IMR-90 (cell line): ENCODE results near the gene SRCAP. TPM values are rescaled to one million over a fixed set of nuclear protein-coding genes. Genes with fewer than 3 reads are reported as not detected.
A peak's percentile ranks its signal among the peaks of the same experiment; 100 is the strongest.

Experiments used
- ATAC-seq: fragments of 200-7000 bp; cut with Tn5 transposase; 2 replicates; pipeline ENCODE4 v1.9.1; 2020; ENCODE audit warnings: low read depth, mild to moderate bottlenecking, moderate library complexity
- BruUV-seq: library from RNA; stranded (reverse); fragments of 400-500 nt; replicated peaks from 2 replicates; lab custom pipeline; 2021; lab: Mats Ljungman, UMichigan
- CTCF ChIA-PET: fragments of 300-600 bp; formaldehyde crosslinking; extraction: SDS; loops from one replicate; lab custom pipeline; 2021; ENCODE audit warnings: antibody characterized with exemption; lab: Yijun Ruan, JAX
- POLR2A ChIA-PET: fragments of 300-600 bp; sonication (Branson Sonifier 250); formaldehyde crosslinking; loops from one replicate; lab custom pipeline; 2022; ENCODE audit warnings: antibody characterized with exemption; ENCODE audit not compliant: unreplicated experiment; lab: Charles Lee
- DNase-seq: peaks from one replicate; pipeline ENCODE4 v3.0.0; 2013
- H2AFZ ChIP-seq: replicated peaks from 2 replicates; pipeline ENCODE3; 2013; ENCODE audit warnings: low read length, mild to moderate bottlenecking; ENCODE audit not compliant: poor library complexity
- H2AK5ac ChIP-seq: 2 replicates; pipeline ENCODE4 v1.6.1; 2013; ENCODE audit warnings: low read depth, low read length, inconsistent platforms
- H2AK9ac ChIP-seq: replicated peaks from 2 replicates; pipeline ENCODE3; 2013; ENCODE audit warnings: mild to moderate bottlenecking, low read depth, low read length, moderate library complexity; ENCODE audit not compliant: poor library complexity
- H2BK120ac ChIP-seq: 2 replicates; pipeline ENCODE4 v1.6.1; 2013; ENCODE audit warnings: low read depth, low read length, inconsistent platforms
- H2BK15ac ChIP-seq: 3 replicates; pipeline ENCODE4 v1.6.1; 2013; ENCODE audit warnings: low read depth, low read length, inconsistent platforms
- H2BK20ac ChIP-seq: 2 replicates; pipeline ENCODE4 v1.6.1; 2013; ENCODE audit warnings: low read depth, mild to moderate bottlenecking, inconsistent platforms, low read length, moderate library complexity
- H2BK5ac ChIP-seq: 2 replicates; pipeline ENCODE4 v1.6.1; 2013; ENCODE audit warnings: mild to moderate bottlenecking, low read depth, low read length, inconsistent platforms; ENCODE audit not compliant: poor library complexity, severe bottlenecking
- H3K14ac ChIP-seq: replicated peaks from 2 replicates; pipeline ENCODE4 v1.6.1; 2013; ENCODE audit warnings: low read depth, low read length, inconsistent platforms
- H3K18ac ChIP-seq: 2 replicates; pipeline ENCODE4 v1.6.1; 2013; ENCODE audit warnings: low read depth, low read length, control low read depth
- H3K23ac ChIP-seq: 2 replicates; pipeline ENCODE4 v1.6.1; 2013; ENCODE audit warnings: low read depth, low read length, inconsistent platforms
- H3K27ac ChIP-seq: 2 replicates; pipeline ENCODE4 v1.5.1; 2013; ENCODE audit warnings: mild to moderate bottlenecking, control low read depth, low read length; ENCODE audit not compliant: insufficient read depth
- H3K27me3 ChIP-seq: 2 replicates; pipeline ENCODE4 v1.6.1; 2013; ENCODE audit warnings: low read length; ENCODE audit not compliant: control insufficient read depth, insufficient read depth
- H3K36me3 ChIP-seq: 2 replicates; pipeline ENCODE4 v1.6.1; 2013; ENCODE audit warnings: low read length, mixed read lengths; ENCODE audit not compliant: control insufficient read depth, insufficient read depth
- H3K4ac ChIP-seq: 2 replicates; pipeline ENCODE4 v1.6.1; 2013; ENCODE audit warnings: low read depth, low read length, inconsistent platforms
- H3K4me1 ChIP-seq: 2 replicates; pipeline ENCODE4 v1.6.1; 2013; ENCODE audit warnings: low read length, mixed read lengths; ENCODE audit not compliant: control insufficient read depth, insufficient read depth
- H3K4me2 ChIP-seq: 2 replicates; pipeline ENCODE4 v1.6.1; 2013; ENCODE audit warnings: low read depth, mild to moderate bottlenecking, control low read depth, low read length, moderate library complexity
- H3K4me3 ChIP-seq: 2 replicates; pipeline ENCODE4 v1.5.1; 2013; ENCODE audit warnings: low read depth, mild to moderate bottlenecking, control low read depth, low read length, moderate library complexity; ENCODE audit not compliant: insufficient read depth
- H3K56ac ChIP-seq: 2 replicates; pipeline ENCODE4 v1.6.1; 2013; ENCODE audit warnings: low read length, inconsistent platforms; ENCODE audit not compliant: insufficient read depth; ENCODE audit errors: extremely low read depth
- H3K79me1 ChIP-seq, 2 experiments: 2 replicates each; pipeline ENCODE4 v1.6.1; 2013; ENCODE audit warnings: low read length in 2 of 2, inconsistent platforms in 1 of 2, low read depth in 1 of 2
- H3K9ac ChIP-seq: 2 replicates; pipeline ENCODE4 v1.6.1; 2013; ENCODE audit warnings: low read depth, low read length, control low read depth
- H3K9me1 ChIP-seq: 2 replicates; pipeline ENCODE4 v1.6.1; 2013; ENCODE audit warnings: low read length, inconsistent platforms; ENCODE audit not compliant: insufficient read depth
- H3K9me3 ChIP-seq: 2 replicates; pipeline ENCODE4 v1.6.1; 2013; ENCODE audit warnings: low read length; ENCODE audit not compliant: control insufficient read depth, insufficient read depth
- H4K20me1 ChIP-seq: 2 replicates; pipeline ENCODE4 v1.6.1; 2013; ENCODE audit warnings: low read length, inconsistent platforms; ENCODE audit not compliant: insufficient read depth
- H4K5ac ChIP-seq: 2 replicates; pipeline ENCODE4 v1.6.1; 2013; ENCODE audit warnings: mild to moderate bottlenecking, low read depth, low read length, control low read depth
- H4K8ac ChIP-seq, 2 experiments: 2 replicates each; pipeline ENCODE4 v1.6.1; 2013; ENCODE audit warnings: low read depth in 2 of 2, low read length in 2 of 2, control low read depth in 1 of 2, inconsistent platforms in 1 of 2
- H4K91ac ChIP-seq: 2 replicates; pipeline ENCODE4 v1.6.1; 2013; ENCODE audit warnings: low read depth, low read length, inconsistent platforms; ENCODE audit not compliant: insufficient read depth
- FOS ChIP-seq: fragments of 150-350 bp; IDR thresholded peaks from 2 replicates; pipeline ENCODE4 v1.6.1; 2016; ENCODE audit warnings: low read depth, low read length
- MAFK ChIP-seq: IDR thresholded peaks from 2 replicates; pipeline ENCODE4 v1.6.1; 2012; ENCODE audit warnings: low read depth, low read length, improper control_type of control experiment
- RAD21 ChIP-seq: IDR thresholded peaks from 2 replicates; pipeline ENCODE4 v1.6.1; 2012; ENCODE audit warnings: low read length, improper control_type of control experiment
- RCOR1 ChIP-seq: IDR thresholded peaks from 2 replicates; pipeline ENCODE4 v1.6.1; 2012; ENCODE audit warnings: mild to moderate bottlenecking, low read length, improper control_type of control experiment; ENCODE audit not compliant: insufficient replicate concordance
- WGBS, 2 experiments: methylation state at CpG; one replicate each; pipeline versions ENCODE4 v1.1.5 to v1.1.7; 2013; ENCODE audit warnings: missing lambda C conversion rate in 2 of 2; ENCODE audit not compliant: insufficient read length in 1 of 2; ENCODE audit errors: extremely low coverage in 2 of 2; 5-methylcytosine and 5-hydroxymethylcytosine counted together
- dilution Hi-C: fragments of 300-500 bp; cut with HindIII; formaldehyde crosslinking; loops from one replicate; pipeline ENCODE4 v1.14.3; 2018; ENCODE audit warnings: low sequenced_read_pairs; ENCODE audit not compliant: unreplicated experiment
- in situ Hi-C: fragments of 300-500 bp; cut with MboI; formaldehyde crosslinking; loops from 3 replicates; pipeline ENCODE4 v1.14.3; 2019; ENCODE audit warnings: low sequenced_read_pairs, inconsistent platforms, mixed read lengths
- intact Hi-C: fragments of 100-400 bp; cut with micrococcal nuclease; formaldehyde crosslinking; loops from 2 replicates; pipeline ENCODE4 v1.10.0; 2022
- polyA plus RNA-seq, 3 experiments: library from polyadenylated mRNA; depleted of rRNA; stranded (reverse); fragments of >200 nt; gene quantifications; 2 replicates each; pipeline ENCODE4 v1.2.3, GENCODE V29; 2012; ENCODE audit warnings: low replicate concordance in 1 of 3
- total RNA-seq: library from RNA; depleted of rRNA; stranded (reverse); fragments of >200 nt; gene quantifications from 2 replicates; pipeline ENCODE4 v1.2.3, GENCODE V29; 2012

SRCAP gene
- total and polyA plus RNA-seq, 2 of the 4 experiments (the other 2 are of a cell fraction) = 4.5 to 8.2 TPM

GRCh38 chr16:30741461-30741914 is 42.5 kb downstream of the SRCAP start:
- Histone ChIP-seq H4K5ac (peak overlapping the region; percentile 38; the same call in 1 of the 2 replicates), H2AK5ac (peak overlapping the region; percentile 86), H3K4me3 (no peak overlapping the region), H3K9ac (no peak overlapping the region), H3K56ac (no peak overlapping the region), H4K20me1 (peaks cover 8% of the 10 kb centered on the region; the same call in 1 of the 2 replicates), H2AK9ac (peak overlapping the region; percentile 86), H4K91ac (peak overlapping the region; percentile 43), H3K27ac (peak overlapping the region; percentile 18; the same call in 1 of the 2 replicates), H3K36me3 (peaks cover 44% of the 10 kb centered on the region), H2BK20ac (peak overlapping the region; percentile 57; the same call in 1 of the 2 replicates), H3K4me1 (peaks cover 14% of the 10 kb centered on the region), H2AFZ (peak overlapping the region; percentile 59), H3K9me1 (peaks cover 16% of the 10 kb centered on the region), H3K14ac (peak overlapping the region; percentile 57), H2BK5ac (peak overlapping the region; percentile 85), H3K79me1 (peaks cover 12 to 43% of the 10 kb centered on the region in 2 experiments), H3K4me2 (peak overlapping the region; percentile 19; the same call in 1 of the 2 replicates), H4K8ac (peak overlapping the region in 1 of 2 experiments; percentile 81; a peak in 1 of 4 replicates), H3K18ac (peak overlapping the region; percentile 16; the same call in 1 of the 2 replicates), H3K9me3 (no peaks in the 10 kb centered on the region), H3K4ac (peak overlapping the region; percentile 44), H3K27me3 (no peaks in the 10 kb centered on the region), H2BK15ac (peak overlapping the region; percentile 31; the same call in 1 of the 3 replicates), H3K23ac (no peak overlapping the region; the same call in 1 of the 2 replicates), H2BK120ac (peak overlapping the region; percentile 33; the same call in 1 of the 2 replicates)
- peak; percentile 88 for ATAC-seq
- dilution Hi-C loops (no loop called here), in situ Hi-C loops (no loop called here), intact Hi-C loops (no loop called here)
- WGBS, 2 experiments = no CpG with 5 or more reads among the region's 6 CpGs
- no TSS peak for BruUV-seq
- CTCF ChIA-PET = no interaction called here
- TF ChIP-seq RAD21 (no peak), MAFK (no peak), RCOR1 (no peak), FOS (peak; percentile 69; the same call in 1 of the 2 replicates)
- POLR2A ChIA-PET = no interaction called here
- peak; percentile 92 for DNase-seq
